WERI-Rb-1 (cell line): ENCODE results near the gene EVA1A.

ENCODE experiments used
- DNase-seq: peaks from one replicate; pipeline ENCODE4 v3.0.0-alpha.2; 2020
- H3K27ac ChIP-seq: fragments of 250-450 bp; sonication (Bioruptor Pico); 2 replicates; pipeline ENCODE4 v1.5.1; 2020; ENCODE audit warnings: mild to moderate bottlenecking, moderate library complexity
- H3K27me3 ChIP-seq: fragments of 250-450 bp; sonication (Bioruptor Pico); 2 replicates; pipeline ENCODE4 v1.5.1; 2021; ENCODE audit warnings: mild to moderate bottlenecking, low read depth, moderate library complexity; ENCODE audit not compliant: insufficient read depth, severe bottlenecking
- H3K36me3 ChIP-seq: fragments of 250-450 bp; sonication (Bioruptor Pico); 2 replicates; pipeline ENCODE4 v1.5.1; 2020; ENCODE audit warnings: mild to moderate bottlenecking, moderate library complexity
- H3K4me3 ChIP-seq: 2 replicates; pipeline ENCODE4 v1.5.1; 2011; ENCODE audit warnings: low read depth, mild to moderate bottlenecking, control low read depth, low read length
- H3K9me3 ChIP-seq: fragments of 250-450 bp; sonication (Bioruptor Pico); 2 replicates; pipeline ENCODE4 v1.5.1; 2021; ENCODE audit warnings: mild to moderate bottlenecking, moderate library complexity; ENCODE audit not compliant: severe bottlenecking
- CTCF ChIP-seq: IDR thresholded peaks from 2 replicates; pipeline ENCODE4 v1.5.1; 2011; ENCODE audit warnings: low read depth, mild to moderate bottlenecking, control low read depth, inconsistent platforms, low read length

The EVA1A gene

GRCh38 chr2:75513616-75514170, 47.0 kb downstream of the EVA1A start:
- Histone ChIP-seq H3K4me3 (no peak overlapping the region), H3K9me3 (peaks cover 11% of the 10 kb centered on the region), H3K27me3 (peaks cover 53% of the 10 kb centered on the region), H3K36me3 (no peaks in the 10 kb centered on the region), H3K27ac (no peak overlapping the region)
- no peak for TF ChIP-seq CTCF
- no peak for DNase-seq

DNA sequence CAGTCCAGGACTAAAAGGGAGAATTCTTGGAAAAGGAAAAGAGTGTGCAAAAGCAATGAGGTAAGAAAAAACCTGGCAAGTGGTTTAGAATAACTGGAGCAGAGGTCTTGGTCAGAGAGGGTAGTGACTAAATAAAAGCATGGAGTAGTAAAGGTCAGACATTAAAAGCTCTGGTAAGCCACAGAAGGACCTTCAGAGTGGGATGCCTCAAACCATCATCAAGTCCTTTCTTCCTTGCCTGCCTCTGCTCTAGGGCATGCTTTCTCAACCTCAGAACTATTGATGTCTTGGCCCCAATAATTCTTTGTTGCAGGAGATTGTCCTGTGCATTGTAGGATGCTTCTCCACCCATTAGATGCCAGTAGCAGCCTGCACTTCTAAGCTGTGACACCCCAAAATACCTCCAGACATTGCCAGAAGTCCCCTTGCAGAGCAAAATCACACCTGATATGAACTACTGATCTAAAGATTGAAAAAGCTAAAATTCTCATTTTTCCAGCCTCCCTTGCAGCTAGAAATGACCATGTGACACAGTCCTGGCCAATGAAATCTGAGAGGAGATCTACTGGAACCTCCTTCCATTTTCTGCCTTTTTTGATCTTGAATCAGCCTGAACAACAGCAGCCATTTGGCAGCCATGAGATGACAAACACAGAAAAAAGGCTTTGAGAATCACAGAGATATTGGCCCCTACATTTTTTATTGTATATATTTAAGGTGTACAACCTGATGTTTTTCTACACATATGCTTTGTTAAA, 48.1 kb downstream of the EVA1A start:
- no peak for DNase-seq
- no peak for TF ChIP-seq CTCF
- Histone ChIP-seq H3K27ac (no peak overlapping the region), H3K4me3 (no peak overlapping the region), H3K9me3 (peaks cover 11% of the 10 kb centered on the region), H3K36me3 (no peaks in the 10 kb centered on the region), H3K27me3 (peaks cover 53% of the 10 kb centered on the region)

GRCh38 chr2:75506101-75506697, 54.5 kb downstream of the EVA1A start:
- peaks cover 4% of the 10 kb centered on the region for H3K9me3 ChIP-seq
- peaks cover 74% of the 10 kb centered on the region for H3K27me3 ChIP-seq
- no peak overlapping the region for H3K4me3 ChIP-seq
- no peaks in the 10 kb centered on the region for H3K36me3 ChIP-seq
- no peak for DNase-seq
- no peak for TF ChIP-seq CTCF
- no peak overlapping the region for H3K27ac ChIP-seq

DNA sequence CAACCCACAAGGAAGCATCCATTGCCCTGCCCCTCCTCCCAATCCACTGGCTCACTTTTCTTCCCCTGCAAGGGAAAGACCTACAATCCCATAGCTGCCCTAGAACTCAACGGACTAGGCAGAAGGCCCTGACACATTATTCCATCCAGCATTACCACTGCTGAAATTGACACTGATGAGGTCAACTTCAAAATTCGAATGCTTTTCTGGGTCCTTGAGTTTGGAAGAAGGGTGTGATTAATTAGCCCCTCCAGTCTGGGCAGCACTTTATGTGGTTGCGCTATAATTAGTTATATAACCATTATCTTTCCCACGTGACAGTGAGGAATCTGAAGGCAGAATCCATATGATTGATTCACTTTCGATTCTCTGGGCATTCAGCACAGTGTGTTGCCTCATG, 55.7 kb downstream of the EVA1A start:
- Histone ChIP-seq H3K4me3 (no peak overlapping the region), H3K27ac (no peak overlapping the region), H3K27me3 (peaks cover 77% of the 10 kb centered on the region), H3K36me3 (no peaks in the 10 kb centered on the region), H3K9me3 (peaks cover 4% of the 10 kb centered on the region)
- no peak for TF ChIP-seq CTCF
- no peak for DNase-seq

GRCh38 chr2:75503048-75503607, 57.6 kb downstream of the EVA1A start:
- Histone ChIP-seq H3K9me3 (peaks cover 4% of the 10 kb centered on the region), H3K36me3 (no peaks in the 10 kb centered on the region), H3K27me3 (peaks cover 77% of the 10 kb centered on the region), H3K4me3 (no peak overlapping the region), H3K27ac (no peak overlapping the region)
- no peak for TF ChIP-seq CTCF
- DNase-seq, result no peak
